ENCODE measurements around the gene PRDM15. TPM values are rescaled to one million over a fixed set of nuclear protein-coding genes. Genes with fewer than 3 reads are reported as not detected.

Gene PRDM15
- total RNA-seq, 1 donor from 2014 or later: 2.9 TPM

DNA sequence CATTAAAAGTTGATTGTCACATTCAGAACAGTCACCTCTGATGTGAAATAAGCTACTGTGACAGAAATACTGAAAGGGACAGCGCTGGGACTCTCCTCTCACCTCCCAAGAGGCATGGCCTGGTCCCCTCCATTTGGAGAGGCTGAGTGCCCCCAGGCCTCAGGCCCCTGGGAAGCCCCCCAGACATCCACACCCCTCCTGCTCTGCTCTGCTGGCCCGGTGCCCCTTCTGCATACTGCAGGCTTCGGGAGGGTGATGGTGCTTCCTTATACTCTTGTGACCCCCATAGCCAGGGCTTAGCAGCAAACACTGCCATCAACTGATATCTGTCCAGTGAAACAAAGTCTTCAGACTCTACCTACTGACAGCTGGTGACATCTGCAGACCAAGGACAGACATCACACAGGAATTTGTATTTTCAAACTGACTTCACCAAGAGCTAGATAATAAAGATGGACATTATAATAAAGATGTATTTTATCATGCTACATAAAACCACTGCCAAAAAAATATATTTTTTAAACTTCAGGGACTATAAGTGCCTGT lies 37.8 kb upstream of the PRDM15 start:
- Histone ChIP-seq H3K4me1 (peaks cover 23% of the 10 kb centered on the region), H3K4me3 (no peak overlapping the region), H3K36me3 (peaks cover 62% of the 10 kb centered on the region), H3K27me3 (ENCODE audit: low read depth) (no peaks in the 10 kb centered on the region), H3K9me3 (replicated peaks) (no peaks in the 10 kb centered on the region), H3K27ac (replicated peaks) (peak overlapping the region; percentile 61)
- intact Hi-C loops (cut with micrococcal nuclease): no loop called here
- TF ChIP-seq CTCF (IDR thresholded peaks at IDR 0.05; ENCODE audit: borderline replicate concordance): no peak
- DNase-seq: no peak

DNA sequence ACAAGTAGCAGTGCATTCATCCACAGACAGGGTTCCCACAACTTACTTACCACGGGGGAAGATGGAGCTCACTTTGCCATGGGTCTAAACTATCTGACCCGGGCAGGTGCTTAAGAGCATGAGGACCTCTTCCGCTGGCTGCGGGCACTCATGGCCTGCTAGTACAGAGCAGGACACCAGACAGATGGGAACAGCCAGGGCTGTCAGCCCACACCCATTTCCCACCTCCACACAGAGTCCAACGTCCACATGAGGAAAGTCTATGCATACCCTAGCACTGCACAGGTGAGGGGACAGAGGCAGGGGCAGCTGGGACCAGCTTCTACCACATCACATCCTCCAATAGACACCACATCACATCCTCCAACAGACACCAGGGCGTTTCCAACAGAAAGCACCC lies 35.8 kb upstream of the PRDM15 start:
- Histone ChIP-seq H3K27me3 (ENCODE audit: low read depth) (no peaks in the 10 kb centered on the region), H3K4me1 (peaks cover 8% of the 10 kb centered on the region), H3K9me3 (replicated peaks) (no peaks in the 10 kb centered on the region), H3K27ac (replicated peaks) (no peak overlapping the region), H3K4me3 (no peak overlapping the region), H3K36me3 (peaks cover 82% of the 10 kb centered on the region)
- intact Hi-C loops (cut with micrococcal nuclease): no loop called here
- no peak for TF ChIP-seq CTCF (IDR thresholded peaks at IDR 0.05; ENCODE audit: borderline replicate concordance)
- no peak for DNase-seq

- no peak for DNase-seq
- intact Hi-C loops (cut with micrococcal nuclease): no loop called here
- Histone ChIP-seq H3K9me3 (replicated peaks) (no peaks in the 10 kb centered on the region), H3K36me3 (peaks cover 84% of the 10 kb centered on the region), H3K27ac (replicated peaks) (no peak overlapping the region), H3K4me1 (peaks cover 8% of the 10 kb centered on the region), H3K4me3 (no peak overlapping the region), H3K27me3 (ENCODE audit: low read depth) (no peaks in the 10 kb centered on the region)
- no peak for TF ChIP-seq CTCF (IDR thresholded peaks at IDR 0.05; ENCODE audit: borderline replicate concordance)
These were observed 35.2 kb upstream of the PRDM15 start for GRCh38 chr21:41914358-41914757.

GRCh38 chr21:41913230-41913629 lies 34.1 kb upstream of the PRDM15 start:
- Histone ChIP-seq H3K4me1 (peaks cover 8% of the 10 kb centered on the region), H3K27ac (replicated peaks) (no peak overlapping the region), H3K4me3 (no peak overlapping the region), H3K9me3 (replicated peaks) (no peaks in the 10 kb centered on the region), H3K27me3 (ENCODE audit: low read depth) (no peaks in the 10 kb centered on the region), H3K36me3 (peaks cover 80% of the 10 kb centered on the region)
- no peak for TF ChIP-seq CTCF (IDR thresholded peaks at IDR 0.05; ENCODE audit: borderline replicate concordance)
- intact Hi-C loops (cut with micrococcal nuclease): no loop called here
- DNase-seq: no peak

- DNase-seq: no peak
- Histone ChIP-seq H3K9me3 (replicated peaks) (no peaks in the 10 kb centered on the region), H3K27me3 (ENCODE audit: low read depth) (no peaks in the 10 kb centered on the region), H3K36me3 (peaks cover 78% of the 10 kb centered on the region), H3K4me1 (no peaks in the 10 kb centered on the region), H3K27ac (replicated peaks) (no peak overlapping the region), H3K4me3 (no peak overlapping the region)
- intact Hi-C loops (cut with micrococcal nuclease): no loop called here
- TF ChIP-seq CTCF (IDR thresholded peaks at IDR 0.05; ENCODE audit: borderline replicate concordance): no peak
These were observed 29.7 kb upstream of the PRDM15 start for GRCh38 chr21:41908829-41909228.
